ENCODE data around the gene FAM53A. TPM values are rescaled to one million over a fixed set of nuclear protein-coding genes. Genes with fewer than 3 reads are reported as not detected.

The FAM53A gene
- polyA plus RNA-seq, 2 of the 4 experiments (the other 2 are of a cell fraction): 0.87 to 1.2 TPM

GRCh38 chr4:1599491-1600210, 84.5 kb downstream of the FAM53A start:
- Histone ChIP-seq H3K4me1 (peaks cover 10% of the 10 kb centered on the region; the same call in 1 of the 3 replicates), H3K9me3 (no peaks in the 10 kb centered on the region), H3K4me2 (no peak overlapping the region), H3K27ac (no peak overlapping the region), H3K4me3 (no peak overlapping the region)
- no peak for DNase-seq (ENCODE audit: low read depth in 1 of 2, low spot score in 1 of 2)
- POLR2A ChIA-PET: no interaction called here
- no peak for TF ChIP-seq POLR2AphosphoS2 (conservative IDR thresholded peaks at IDR 0.05; ENCODE audit: low read length)
- TF ChIP-seq EHMT2 (IDR thresholded peaks at IDR 0.05; ENCODE audit: low read depth): no peak
- TF ChIP-seq NFE2L2 (conservative IDR thresholded peaks at IDR 0.05; ENCODE audit: low read length): no peak
- TF ChIP-seq RARB (CRISPR knock-in tag; IDR thresholded peaks at IDR 0.05): no peak
- no peak for TF ChIP-seq HOXB5 (CRISPR knock-in tag; IDR thresholded peaks at IDR 0.05)
- no peak for TF ChIP-seq HEYL (CRISPR knock-in tag; IDR thresholded peaks at IDR 0.05)
- TF ChIP-seq TFCP2L1 (CRISPR knock-in tag; IDR thresholded peaks at IDR 0.05): no peak
- no peak for TF ChIP-seq MAFK (IDR thresholded peaks at IDR 0.05; ENCODE audit: partially characterized antibody)
- TF ChIP-seq CBX2 (IDR thresholded peaks at IDR 0.05; ENCODE audit: borderline replicate concordance, low read depth): no peak
- no peak for TF ChIP-seq CBX8 (IDR thresholded peaks at IDR 0.05)
- TF ChIP-seq FOSB (CRISPR knock-in tag; IDR thresholded peaks at IDR 0.05): no peak
- TF ChIP-seq RAD21 (conservative IDR thresholded peaks at IDR 0.05 in 1 of 2, IDR thresholded peaks at IDR 0.05 in 1 of 2): no peak
- TF ChIP-seq ATOH8 (CRISPR knock-in tag; IDR thresholded peaks at IDR 0.05; ENCODE audit: low read depth): no peak
- TF ChIP-seq FOXS1 (CRISPR knock-in tag; IDR thresholded peaks at IDR 0.05): no peak
- no peak for TF ChIP-seq ZNF302 (CRISPR knock-in tag; IDR thresholded peaks at IDR 0.05)
- no peak for TF ChIP-seq ZSCAN20 (CRISPR knock-in tag; IDR thresholded peaks at IDR 0.05)
- TF ChIP-seq MAZ (IDR thresholded peaks at IDR 0.05; ENCODE audit: borderline replicate concordance, low read depth, low read length): no peak
- TF ChIP-seq GATA3 (IDR thresholded peaks at IDR 0.05; ENCODE audit: borderline replicate concordance): no peak
- no peak for TF ChIP-seq SMC3 (IDR thresholded peaks at IDR 0.05)
- no peak for ATAC-seq
- 89% methylated on average over 10 of the region's 21 CpGs for WGBS (ENCODE audit: missing lambda C conversion rate)
- FAIRE-seq: no peak
- CTCF ChIA-PET: interaction anchor here (1.5 kb wide), 1 partner anchor 30 kb away, joined by 3 read pairs; no protein-coding TSS in a partner anchor

- FAIRE-seq: no peak
- Histone ChIP-seq H3K27ac (no peak overlapping the region), H3K4me2 (no peak overlapping the region), H3K9me3 (no peaks in the 10 kb centered on the region), H3K4me3 (no peak overlapping the region), H3K4me1 (peaks cover 7% of the 10 kb centered on the region; the same call in 1 of the 3 replicates)
- CTCF ChIA-PET: interaction anchor here (1.5 kb wide), 1 partner anchor 30 kb away, joined by 3 read pairs; no protein-coding TSS in a partner anchor
- POLR2A ChIA-PET: no interaction called here
- no peak for ATAC-seq
- no peak for DNase-seq (ENCODE audit: low read depth in 1 of 2, low spot score in 1 of 2)
- no peak for TF ChIP-seq CHD2 (IDR thresholded peaks at IDR 0.05; ENCODE audit: low read length, partially characterized antibody)
- TF ChIP-seq SREBF2 (IDR thresholded peaks at IDR 0.05): no peak
- no peak for TF ChIP-seq NFE2L2 (conservative IDR thresholded peaks at IDR 0.05; ENCODE audit: low read length)
- TF ChIP-seq HES2 (IDR thresholded peaks at IDR 0.05): no peak
- 71% methylated on average over 12 of the region's 30 CpGs for WGBS (ENCODE audit: missing lambda C conversion rate)
Observed at GRCh38 chr4:1599026-1599481, 85.1 kb downstream of the FAM53A start.

DNA sequence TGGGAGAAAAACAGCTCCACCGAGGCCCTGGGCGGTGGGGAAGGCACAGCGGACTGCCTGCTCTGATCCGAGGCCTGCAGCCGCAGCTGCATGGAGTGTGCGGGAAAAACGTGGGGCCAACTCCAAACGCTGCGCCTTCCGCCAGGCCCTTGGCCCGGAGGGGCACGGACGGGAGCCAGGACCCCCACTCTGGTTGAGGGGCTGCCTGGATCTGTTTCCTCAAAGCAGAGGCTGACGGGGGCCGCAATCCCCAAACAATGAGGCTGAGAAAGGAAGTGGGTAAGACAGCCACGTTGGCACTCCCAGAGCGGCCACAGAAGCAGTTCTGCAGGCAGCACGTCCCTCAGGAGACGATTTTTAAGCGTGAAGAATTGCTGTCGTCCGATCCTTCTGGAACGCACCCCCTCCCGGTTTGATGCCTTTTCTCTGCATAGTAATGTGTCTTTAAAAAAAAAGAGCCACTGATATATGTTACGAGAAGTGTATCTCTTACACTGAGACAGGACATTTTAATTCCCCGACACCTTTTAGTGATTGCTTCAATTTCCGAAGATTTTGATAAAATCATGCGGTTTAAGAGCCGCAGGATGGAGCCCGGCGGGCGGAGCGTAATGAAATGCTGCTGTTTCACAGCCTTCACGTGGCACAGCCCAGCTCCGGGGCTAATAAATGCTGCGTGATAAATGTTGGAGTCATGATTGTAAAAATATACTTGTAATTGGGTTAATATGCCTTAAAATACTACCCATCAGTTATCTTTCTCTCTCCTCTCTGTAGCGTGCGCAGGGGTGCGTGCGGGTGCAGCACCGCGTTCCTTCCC, 85.7 kb downstream of the FAM53A start:
- CTCF ChIA-PET: interaction anchor here (1.5 kb wide), 1 partner anchor 31 kb away, joined by 3 read pairs; no protein-coding TSS in a partner anchor
- no peak overlapping the region for H3K27ac ChIP-seq
- no peak overlapping the region for H3K4me2 ChIP-seq
- 0 out of 3 replicates have a peak, but pooled peaks cover under 1% of the 10 kb centered on the region for H3K4me1 ChIP-seq
- no peak for DNase-seq (ENCODE audit: low read depth in 1 of 2, low spot score in 1 of 2)
- POLR2A ChIA-PET: no interaction called here
- WGBS (ENCODE audit: missing lambda C conversion rate): 83% methylated on average over 42 of the region's 42 CpGs
- H3K9me3 ChIP-seq: no peaks in the 10 kb centered on the region
- no peak overlapping the region for H3K4me3 ChIP-seq
- ATAC-seq: no peak
- no peak for FAIRE-seq
- TF ChIP-seq ESRRA (IDR thresholded peaks at IDR 0.05; ENCODE audit: borderline replicate concordance, low read length): no peak
- TF ChIP-seq, protein P1, sequence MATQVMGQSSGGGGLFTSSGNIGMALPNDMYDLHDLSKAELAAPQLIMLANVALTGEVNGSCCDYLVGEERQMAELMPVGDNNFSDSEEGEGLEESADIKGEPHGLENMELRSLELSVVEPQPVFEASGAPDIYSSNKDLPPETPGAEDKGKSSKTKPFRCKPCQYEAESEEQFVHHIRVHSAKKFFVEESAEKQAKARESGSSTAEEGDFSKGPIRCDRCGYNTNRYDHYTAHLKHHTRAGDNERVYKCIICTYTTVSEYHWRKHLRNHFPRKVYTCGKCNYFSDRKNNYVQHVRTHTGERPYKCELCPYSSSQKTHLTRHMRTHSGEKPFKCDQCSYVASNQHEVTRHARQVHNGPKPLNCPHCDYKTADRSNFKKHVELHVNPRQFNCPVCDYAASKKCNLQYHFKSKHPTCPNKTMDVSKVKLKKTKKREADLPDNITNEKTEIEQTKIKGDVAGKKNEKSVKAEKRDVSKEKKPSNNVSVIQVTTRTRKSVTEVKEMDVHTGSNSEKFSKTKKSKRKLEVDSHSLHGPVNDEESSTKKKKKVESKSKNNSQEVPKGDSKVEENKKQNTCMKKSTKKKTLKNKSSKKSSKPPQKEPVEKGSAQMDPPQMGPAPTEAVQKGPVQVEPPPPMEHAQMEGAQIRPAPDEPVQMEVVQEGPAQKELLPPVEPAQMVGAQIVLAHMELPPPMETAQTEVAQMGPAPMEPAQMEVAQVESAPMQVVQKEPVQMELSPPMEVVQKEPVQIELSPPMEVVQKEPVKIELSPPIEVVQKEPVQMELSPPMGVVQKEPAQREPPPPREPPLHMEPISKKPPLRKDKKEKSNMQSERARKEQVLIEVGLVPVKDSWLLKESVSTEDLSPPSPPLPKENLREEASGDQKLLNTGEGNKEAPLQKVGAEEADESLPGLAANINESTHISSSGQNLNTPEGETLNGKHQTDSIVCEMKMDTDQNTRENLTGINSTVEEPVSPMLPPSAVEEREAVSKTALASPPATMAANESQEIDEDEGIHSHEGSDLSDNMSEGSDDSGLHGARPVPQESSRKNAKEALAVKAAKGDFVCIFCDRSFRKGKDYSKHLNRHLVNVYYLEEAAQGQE (IDR thresholded peaks at IDR 0.05): no peak
- TF ChIP-seq HMGXB4 (CRISPR knock-in tag; IDR thresholded peaks at IDR 0.05; ENCODE audit: borderline replicate concordance): no peak
- no peak for TF ChIP-seq FOXS1 (CRISPR knock-in tag; IDR thresholded peaks at IDR 0.05)
- TF ChIP-seq FOSB (CRISPR knock-in tag; IDR thresholded peaks at IDR 0.05): no peak
- no peak for TF ChIP-seq CEBPB (IDR thresholded peaks at IDR 0.05)

Measured in A549 (cell line).